COLO668 (cell line): Measurements from ENCODE around the gene ZNF107.

Experiments used
- DNase-seq: peaks from one replicate; lab custom pipeline; 2025; ENCODE audit not compliant: unreplicated experiment; lab: John Stamatoyannopoulos, UW

ZNF107 gene

GRCh38 chr7:64665980-64666662 lies at the start of gene ZNF107:
ZNF107 (plus strand) TSS chr7:64666133; CDS start chr7:64666283, 150 bp downstream.
- DNase-seq = peak; percentile 85

GRCh38 chr7:64618785-64619456 lies 47.0 kb upstream of the ZNF107 start:
- DNase-seq = peak; percentile 17

DNA sequence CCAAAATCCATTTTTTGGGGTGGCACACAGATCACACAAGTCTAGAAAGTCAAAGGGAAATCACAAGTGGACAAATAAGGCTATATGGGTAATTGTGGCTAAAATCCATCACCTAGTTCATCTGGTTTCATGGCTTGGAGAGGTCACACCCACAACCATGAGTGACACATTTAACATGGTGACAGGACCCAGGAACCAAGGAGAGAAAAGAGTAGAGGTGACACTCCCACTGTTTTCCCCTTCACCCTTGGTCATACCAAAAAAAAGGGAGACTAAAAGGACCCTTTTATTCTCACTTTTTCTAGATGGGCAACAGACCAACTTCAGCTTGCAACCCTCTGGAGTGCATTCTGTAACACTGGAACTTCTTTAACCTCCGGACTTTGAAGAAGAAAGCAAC lies 46.2 kb upstream of the ZNF107 start:
- DNase-seq = no peak

- DNase-seq = no peak
Observed at GRCh38 chr7:64621656-64622055, 44.3 kb upstream of the ZNF107 start.

DNA sequence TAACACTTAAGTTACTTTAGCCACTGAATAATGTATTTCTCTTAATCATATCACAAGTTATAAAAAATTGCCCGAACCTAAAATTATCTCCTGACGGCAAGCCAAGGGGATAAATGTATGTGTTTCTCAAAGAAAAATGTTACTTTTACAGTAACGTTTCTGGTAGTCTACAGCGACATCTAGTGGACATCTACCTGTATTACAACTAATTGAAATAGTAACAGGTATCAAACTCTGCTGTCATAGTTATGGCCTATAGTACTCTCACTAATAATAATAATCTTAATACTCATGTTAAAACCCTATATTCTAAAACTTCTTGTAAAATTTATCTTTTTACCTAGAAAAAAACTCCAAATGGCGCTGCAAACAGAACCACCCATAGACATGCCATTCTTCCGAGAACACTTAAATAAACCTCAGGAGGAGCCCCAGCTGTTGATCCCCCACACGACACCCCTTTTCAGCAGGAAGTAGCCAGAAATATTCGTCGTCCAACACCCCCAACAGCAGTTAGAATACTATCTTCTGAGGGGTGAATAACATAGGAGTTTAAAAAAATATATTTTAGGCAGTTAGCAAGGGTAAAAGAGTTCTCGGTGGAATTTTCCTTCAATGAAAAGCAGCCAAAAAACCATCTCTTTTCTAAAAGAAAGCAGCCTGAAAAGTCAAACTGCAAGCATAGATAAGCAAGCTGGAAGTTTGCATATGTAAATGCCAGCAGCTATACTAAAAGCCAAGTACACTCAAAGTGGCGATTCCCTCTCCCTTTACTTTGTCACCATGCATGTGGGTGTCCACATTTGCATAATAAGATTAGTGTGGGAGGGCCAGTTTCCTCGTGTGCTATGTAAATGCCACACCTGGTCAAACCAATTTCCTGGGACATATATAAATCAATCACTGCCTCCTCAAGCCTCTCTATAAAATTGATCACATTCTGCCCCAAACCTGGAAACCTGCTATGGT lies 40.5 kb upstream of the ZNF107 start:
- DNase-seq = no peak

DNA sequence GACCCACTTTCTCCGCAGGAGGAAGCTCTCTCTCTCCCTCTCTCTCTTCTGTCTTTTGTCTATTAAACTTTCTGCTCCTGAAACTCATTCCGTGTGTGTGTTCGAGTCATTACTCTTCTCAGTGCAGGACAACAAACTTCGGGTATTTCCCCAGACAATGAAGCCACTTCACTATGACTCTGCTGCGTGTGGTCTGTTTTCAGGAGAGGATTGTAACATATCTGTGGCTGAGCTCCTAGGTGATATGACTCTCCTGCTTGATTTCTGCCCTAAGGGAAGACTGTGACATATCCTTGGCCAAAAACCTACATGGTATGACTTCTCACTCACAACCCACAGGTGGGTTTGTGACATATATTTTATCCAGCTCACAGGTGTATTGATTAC lies 39.9 kb upstream of the ZNF107 start:
- DNase-seq = no peak

DNA sequence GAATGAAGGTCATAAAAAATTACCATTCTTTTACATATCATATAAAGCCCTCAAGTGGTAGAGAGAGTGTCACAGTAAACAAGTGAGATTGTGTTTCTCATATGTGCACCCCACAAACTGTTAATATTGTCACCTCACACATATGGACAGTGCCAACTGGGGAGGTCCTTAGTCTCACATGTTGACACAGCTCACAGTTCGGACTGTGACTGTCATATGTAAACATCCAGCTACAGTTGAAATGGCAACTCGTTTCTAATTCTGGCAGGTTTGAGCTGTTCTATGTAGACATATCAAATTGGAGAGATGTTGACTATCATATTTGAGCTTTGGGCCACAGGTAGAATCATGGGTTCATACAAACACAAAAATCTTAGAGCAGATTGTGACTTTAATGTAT lies 39.4 kb upstream of the ZNF107 start:
- DNase-seq = no peak

DNA sequence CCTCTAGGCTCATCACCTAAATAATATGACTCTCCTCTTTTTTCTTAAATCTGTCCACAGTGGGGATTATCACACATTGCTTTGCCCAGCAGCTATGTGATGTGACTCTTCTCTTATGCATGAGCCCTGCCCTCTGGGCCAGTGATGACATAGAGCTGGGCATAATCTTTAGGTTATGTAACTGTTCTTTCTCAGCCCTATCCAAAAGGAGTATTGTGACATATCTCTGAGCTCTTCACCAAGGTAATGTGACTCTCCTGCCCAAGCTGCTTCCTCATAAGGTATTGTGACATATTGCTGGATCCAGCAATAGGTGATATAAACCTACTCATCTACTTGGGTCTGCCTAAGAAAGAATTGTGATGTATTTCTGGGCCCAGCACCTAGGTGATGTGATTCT lies 37.7 kb upstream of the ZNF107 start:
- no peak for DNase-seq

DNA sequence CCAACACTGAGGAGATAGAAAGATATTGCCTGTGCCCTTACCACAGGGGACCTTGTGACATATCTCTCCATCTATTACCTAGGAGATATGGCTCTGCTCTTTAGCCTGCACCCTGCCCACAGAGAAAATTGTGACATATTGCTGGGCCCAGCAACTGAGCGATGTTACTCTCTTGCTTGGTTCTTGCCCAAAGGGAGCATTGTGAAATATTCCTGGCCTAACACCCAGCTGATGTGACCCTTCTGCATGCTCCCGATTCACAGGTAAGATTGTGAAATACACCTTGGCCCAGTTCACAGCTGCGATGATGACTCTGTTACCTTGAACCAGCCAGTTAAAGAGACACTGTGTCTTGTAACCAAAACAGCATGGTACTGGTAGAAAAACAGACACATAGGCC lies 37.2 kb upstream of the ZNF107 start:
- no peak for DNase-seq

DNA sequence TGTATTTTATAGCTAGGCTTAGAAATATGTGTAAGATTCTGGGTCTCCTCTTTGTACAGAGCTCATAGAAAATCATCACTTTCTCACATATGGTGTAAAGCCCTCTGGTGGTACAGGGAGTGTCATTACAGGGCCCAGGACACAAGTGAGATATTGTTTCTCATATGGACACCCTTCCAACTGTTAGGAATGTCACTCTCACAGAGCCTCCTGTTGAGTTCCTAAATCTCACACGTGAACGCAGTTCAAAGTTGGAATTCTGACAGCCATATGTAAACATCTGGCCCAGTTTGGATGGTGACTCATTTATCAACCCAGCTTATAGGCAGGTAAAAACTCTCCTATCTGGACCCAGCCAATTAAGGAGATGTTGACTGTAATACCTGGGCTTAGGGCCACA lies 35.4 kb upstream of the ZNF107 start:
- no peak for DNase-seq

- no peak for DNase-seq
Observed at GRCh38 chr7:64632029-64632428, 33.9 kb upstream of the ZNF107 start.

GRCh38 chr7:64633401-64633800 lies 32.5 kb upstream of the ZNF107 start:
- no peak for DNase-seq

DNA sequence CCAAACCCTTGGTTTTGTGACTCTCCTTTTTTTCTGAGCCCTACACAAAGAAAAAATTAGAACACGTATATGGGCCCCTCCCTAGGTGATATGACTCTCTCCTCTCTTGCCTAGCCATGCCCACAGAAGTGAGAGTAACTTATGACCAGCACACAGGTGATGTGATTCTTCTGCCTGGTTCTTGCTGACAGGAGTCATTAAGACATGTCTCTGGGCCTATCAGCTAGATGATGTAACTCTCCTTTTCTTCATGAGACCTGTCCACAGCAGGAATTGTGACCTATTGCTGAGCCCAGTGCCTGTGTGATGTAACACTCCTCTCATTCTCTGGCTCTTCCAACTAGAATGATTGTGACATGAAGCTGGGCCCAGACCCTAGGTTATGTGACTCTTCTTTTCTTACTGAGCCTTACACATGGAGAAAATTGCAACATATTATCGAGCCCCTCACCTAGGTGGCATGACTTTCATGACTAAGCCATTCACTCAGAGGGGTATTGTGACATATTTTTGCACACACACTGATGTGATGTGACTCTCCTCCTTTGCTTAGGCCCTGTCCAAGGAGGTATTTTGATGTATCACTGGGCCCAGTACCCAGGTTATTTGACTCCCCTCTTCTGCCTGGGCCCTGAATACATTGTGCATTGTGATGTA lies 31.4 kb upstream of the ZNF107 start:
- no peak for DNase-seq

- DNase-seq = no peak
Observed at GRCh38 chr7:64636386-64636785, 29.5 kb upstream of the ZNF107 start.

- no peak for DNase-seq
Observed at GRCh38 chr7:64637521-64638445, 28.1 kb upstream of the ZNF107 start.

GRCh38 chr7:64638822-64639221 lies 27.1 kb upstream of the ZNF107 start:
- DNase-seq = no peak

- DNase-seq = no peak
Observed at GRCh38 chr7:64639267-64640001, 26.5 kb upstream of the ZNF107 start.

- no peak for DNase-seq
Observed at GRCh38 chr7:64640504-64640903, 25.4 kb upstream of the ZNF107 start.

DNA sequence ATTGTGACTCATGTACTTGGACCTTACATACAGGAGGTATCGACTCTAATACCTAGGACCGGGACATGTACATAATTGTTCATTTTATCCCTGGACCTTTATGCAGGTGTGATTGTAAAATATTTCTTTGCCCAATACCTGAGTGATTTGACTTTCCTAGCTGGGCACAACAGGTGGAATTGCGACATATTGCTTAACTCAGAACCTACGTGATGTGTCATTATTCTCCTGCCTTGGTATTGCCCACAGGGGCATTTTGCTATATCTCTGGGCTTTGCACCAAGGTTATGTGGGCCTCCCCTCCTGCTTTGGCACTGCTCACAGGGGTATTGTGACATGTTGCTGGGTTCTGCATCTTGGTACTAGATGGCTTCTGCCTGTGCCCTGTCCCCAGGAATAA lies 23.9 kb upstream of the ZNF107 start:
- no peak for DNase-seq
